Endothelial cell of umbilical vein (primary cell): ENCODE data around the gene CENPQ. TPM values are rescaled to one million over a fixed set of nuclear protein-coding genes. Genes with fewer than 3 reads are reported as not detected.

ENCODE experiments used
- BruUV-seq: library from RNA; stranded (reverse); fragments of 400-500 nt; replicated peaks from 2 replicates; lab custom pipeline; 2021; lab: Mats Ljungman, UMichigan
- CTCF ChIA-PET: fragments of 300-600, 350-600 bp; sonication (Branson Sonifier 250); formaldehyde crosslinking; loops from one replicate; lab custom pipeline; 2021; ENCODE audit warnings: antibody characterized with exemption, inconsistent platforms; lab: Charles Lee
- POLR2A ChIA-PET: fragments of 300-600, 350-600 bp; sonication (Branson Sonifier 250); formaldehyde crosslinking; loops from one replicate; lab custom pipeline; 2021; ENCODE audit warnings: antibody characterized with exemption, inconsistent platforms; lab: Charles Lee
- DNase-seq: peaks from one replicate; pipeline ENCODE4 v3.0.0-alpha.2; 2011; ENCODE audit warnings: low read depth, low spot score
- FAIRE-seq: peaks from 2 replicates; lab custom pipeline; 2011; peaks lifted over from hg19 to GRCh38; lab: Jason Lieb, UNC
- H2AFZ ChIP-seq: 2 replicates; pipeline ENCODE4 v1.6.0; 2012; ENCODE audit warnings: low read depth, low read length, control low read depth, inconsistent platforms
- H3K27ac ChIP-seq: 2 replicates; pipeline ENCODE4 v1.5.1; 2011; ENCODE audit warnings: low read depth, mild to moderate bottlenecking, control low read depth, low read length, moderate library complexity; ENCODE audit not compliant: insufficient read depth
- H3K27me3 ChIP-seq, 2 experiments: 2 replicates each; pipeline versions ENCODE4 v1.6.0 to v1.6.1; 2011; ENCODE audit warnings: low read length in 2 of 2, mixed read lengths in 1 of 2; ENCODE audit not compliant: control insufficient read depth in 2 of 2, insufficient read depth in 2 of 2
- H3K36me3 ChIP-seq, 2 experiments: 2 replicates in 1 of 2; 3 replicates in 1 of 2; pipeline ENCODE4 v1.5.1; 2011; ENCODE audit warnings: low read length in 2 of 2, mild to moderate bottlenecking in 1 of 2, moderate library complexity in 1 of 2; ENCODE audit not compliant: control insufficient read depth in 2 of 2, insufficient read depth in 2 of 2; ENCODE audit errors: extremely low read depth in 1 of 2
- H3K4me1 ChIP-seq: 3 replicates; pipeline ENCODE4 v1.5.1; 2011; ENCODE audit warnings: mild to moderate bottlenecking, low read length; ENCODE audit not compliant: control insufficient read depth, insufficient read depth; ENCODE audit errors: extremely low read depth
- H3K4me2 ChIP-seq: 2 replicates; pipeline ENCODE4 v1.6.1; 2011; ENCODE audit warnings: low read length, control low read depth, mixed read lengths; ENCODE audit not compliant: insufficient read depth
- H3K4me3 ChIP-seq, 3 experiments: fragments of 200-600 bp in 1 of 3; sonication (generic), shearing (Covaris generic) in 1 of 3; replicated peaks in 1 of 3; 2 replicates each; pipeline ENCODE4 v1.5.1; 2011 to 2016; ENCODE audit warnings: control low read depth in 3 of 3, low read length in 3 of 3, mild to moderate bottlenecking in 2 of 3, inconsistent platforms in 1 of 3, low read depth in 1 of 3, moderate library complexity in 1 of 3; ENCODE audit not compliant: insufficient read depth in 1 of 3
- H3K79me2 ChIP-seq: 2 replicates; pipeline ENCODE4 v1.6.0; 2012; ENCODE audit warnings: low read length, inconsistent platforms; ENCODE audit not compliant: control insufficient read depth, insufficient read depth
- H3K9ac ChIP-seq: replicated peaks from 2 replicates; pipeline ENCODE3; 2011; ENCODE audit warnings: low read length, control low read depth; ENCODE audit not compliant: insufficient read depth; ENCODE audit errors: extremely low read depth
- H3K9me1 ChIP-seq: replicated peaks from 3 replicates; pipeline ENCODE4 v1.6.0; 2011; ENCODE audit warnings: mild to moderate bottlenecking, low read length; ENCODE audit not compliant: control insufficient read depth, insufficient read depth; ENCODE audit errors: extremely low read depth
- H3K9me3 ChIP-seq: replicated peaks from 2 replicates; pipeline ENCODE4 v1.5.1; 2012; ENCODE audit warnings: low read length, inconsistent platforms; ENCODE audit not compliant: control insufficient read depth, insufficient read depth
- H4K20me1 ChIP-seq: replicated peaks from 2 replicates; pipeline ENCODE3; 2011; ENCODE audit warnings: mild to moderate bottlenecking, low read length; ENCODE audit not compliant: control insufficient read depth, insufficient read depth; ENCODE audit errors: extremely low read depth
- EZH2 ChIP-seq: IDR thresholded peaks from 2 replicates; pipeline ENCODE4 v1.6.1; 2012; ENCODE audit warnings: borderline replicate concordance, low read depth, mild to moderate bottlenecking, moderate library complexity, low read length, inconsistent platforms; ENCODE audit not compliant: severe bottlenecking
- FOS ChIP-seq: IDR thresholded peaks from 2 replicates; pipeline ENCODE4 v1.6.1; 2011; ENCODE audit warnings: mild to moderate bottlenecking, low read length, moderate library complexity, borderline replicate concordance; ENCODE audit not compliant: insufficient read depth
- GATA2 ChIP-seq: IDR thresholded peaks from 2 replicates; pipeline ENCODE4 v1.7.0; 2011; ENCODE audit warnings: low read depth, mild to moderate bottlenecking, moderate library complexity, mixed read lengths, low read length; ENCODE audit not compliant: insufficient read length, insufficient read depth
- JUN ChIP-seq: IDR thresholded peaks from 2 replicates; pipeline ENCODE4 v1.6.1; 2011; ENCODE audit warnings: borderline replicate concordance, low read depth; ENCODE audit not compliant: insufficient read length, insufficient read depth
- MAX ChIP-seq: IDR thresholded peaks from 2 replicates; pipeline ENCODE4 v1.6.1; 2011; ENCODE audit not compliant: insufficient read depth, insufficient read length
- MYC ChIP-seq: IDR thresholded peaks from one replicate; pipeline ENCODE4 v1.6.1; 2011; ENCODE audit warnings: mild to moderate bottlenecking, low read depth, low read length
- POLR2A ChIP-seq: IDR thresholded peaks from 2 replicates; pipeline ENCODE4 v1.6.1; 2012; ENCODE audit warnings: low read depth, mild to moderate bottlenecking, control low read depth, low read length
- POLR2AphosphoS5 ChIP-seq: IDR thresholded peaks from 2 replicates; pipeline ENCODE4 v1.6.1; 2012; ENCODE audit warnings: low read depth, mild to moderate bottlenecking, control low read depth, low read length, moderate library complexity; ENCODE audit not compliant: insufficient read depth
- dilution Hi-C: fragments of 300-500 bp; cut with MboI; formaldehyde crosslinking; loops from one replicate; pipeline ENCODE4 v1.15.0; 2019; ENCODE audit warnings: low sequenced_read_pairs; ENCODE audit not compliant: extremely low pct_ligation_motif_present
- intact Hi-C: fragments of 100-400 bp; cut with micrococcal nuclease; formaldehyde crosslinking; loops from one replicate; pipeline ENCODE4 v1.10.0; 2022
- polyA plus RNA-seq, 4 experiments: library from polyadenylated mRNA; depleted of rRNA in 3 of 4; stranded (reverse) in 3 of 4; unstranded in 1 of 4; fragments of >200 nt; gene quantifications; 2 replicates each; pipeline versions ENCODE4 v1.2.1 to v1.2.3, GENCODE V29; 2011 to 2012; ENCODE audit warnings: missing spikeins in 1 of 4
- total RNA-seq: library from RNA; stranded (reverse); gene quantifications from 2 replicates; pipeline ENCODE4 v1.2.3, GENCODE V29; 2021
- TF ChIP-seq, protein P1 (sequence below), 2 donors: IDR thresholded peaks; 1 replicate in 1 of 2; 2 replicates in 1 of 2; pipeline ENCODE4 v1.5.1; 2011; ENCODE audit warnings: low read length in 2 of 2, mild to moderate bottlenecking in 2 of 2, moderate library complexity in 2 of 2, control low read depth in 1 of 2, inconsistent platforms in 1 of 2, low read depth in 1 of 2; ENCODE audit not compliant: insufficient read depth in 1 of 2; ENCODE audit errors: extremely low read depth in 1 of 2

CENPQ gene
- total and polyA plus RNA-seq, 2 donors (not counting 3 experiments of a cell fraction or from before 2014, with no cell fraction given) = 3.3 to 8.0 TPM

GRCh38 chr6:49539102-49539501 lies 75.9 kb downstream of the CENPQ start:
- DNase-seq = no peak
- dilution Hi-C loops = no loop called here
- no TSS peak for BruUV-seq
- H3K9me3 ChIP-seq = no peaks in the 10 kb centered on the region
- CTCF ChIA-PET = no interaction called here
- no peak for FAIRE-seq
- H3K9me1 ChIP-seq = no peaks in the 10 kb centered on the region
- POLR2A ChIA-PET = no interaction called here
- no peak overlapping the region for H2AFZ ChIP-seq
- H4K20me1 ChIP-seq = no peaks in the 10 kb centered on the region
- peaks cover 14% of the 10 kb centered on the region for H3K4me1 ChIP-seq
- H3K27ac ChIP-seq = no peak overlapping the region
- no peak overlapping the region for H3K4me3 ChIP-seq
- H3K4me2 ChIP-seq = no peak overlapping the region
- no peak overlapping the region for H3K9ac ChIP-seq
- H3K79me2 ChIP-seq = no peaks in the 10 kb centered on the region
- TF ChIP-seq POLR2A = no peak
- no peak for TF ChIP-seq MAX
- no peak for TF ChIP-seq JUN
- no peak for TF ChIP-seq GATA2
- TF ChIP-seq EZH2 = no peak
- no peak for TF ChIP-seq POLR2AphosphoS5
- TF ChIP-seq, protein P1, sequence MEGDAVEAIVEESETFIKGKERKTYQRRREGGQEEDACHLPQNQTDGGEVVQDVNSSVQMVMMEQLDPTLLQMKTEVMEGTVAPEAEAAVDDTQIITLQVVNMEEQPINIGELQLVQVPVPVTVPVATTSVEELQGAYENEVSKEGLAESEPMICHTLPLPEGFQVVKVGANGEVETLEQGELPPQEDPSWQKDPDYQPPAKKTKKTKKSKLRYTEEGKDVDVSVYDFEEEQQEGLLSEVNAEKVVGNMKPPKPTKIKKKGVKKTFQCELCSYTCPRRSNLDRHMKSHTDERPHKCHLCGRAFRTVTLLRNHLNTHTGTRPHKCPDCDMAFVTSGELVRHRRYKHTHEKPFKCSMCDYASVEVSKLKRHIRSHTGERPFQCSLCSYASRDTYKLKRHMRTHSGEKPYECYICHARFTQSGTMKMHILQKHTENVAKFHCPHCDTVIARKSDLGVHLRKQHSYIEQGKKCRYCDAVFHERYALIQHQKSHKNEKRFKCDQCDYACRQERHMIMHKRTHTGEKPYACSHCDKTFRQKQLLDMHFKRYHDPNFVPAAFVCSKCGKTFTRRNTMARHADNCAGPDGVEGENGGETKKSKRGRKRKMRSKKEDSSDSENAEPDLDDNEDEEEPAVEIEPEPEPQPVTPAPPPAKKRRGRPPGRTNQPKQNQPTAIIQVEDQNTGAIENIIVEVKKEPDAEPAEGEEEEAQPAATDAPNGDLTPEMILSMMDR (IDR thresholded peaks at IDR 0.05; ENCODE audit: extremely low read depth in 1 of 2, insufficient read depth in 1 of 2, low read depth in 1 of 2, low read length in 2 of 2) = no peak
- TF ChIP-seq MYC = no peak
- TF ChIP-seq FOS = no peak
- no peaks in the 10 kb centered on the region for H3K36me3 ChIP-seq
- H3K27me3 ChIP-seq = no peaks in the 10 kb centered on the region
- intact Hi-C loops = no loop called here
